Measurements from ENCODE around the gene IQCB1.

IQCB1 gene

GRCh38 chr3:121758727-121759450 is 76.0 kb downstream of the IQCB1 start:
- Histone ChIP-seq H3F3A (ENCODE audit: insufficient read depth) (no peaks in the 10 kb centered on the region), H3K4me2 (ENCODE audit: low read depth, low read length, poor library complexity, severe bottlenecking) (no peak overlapping the region), H3K4me3 (ENCODE audit: insufficient read depth, low read length, poor library complexity, severe bottlenecking) (no peak overlapping the region), H3K9ac (ENCODE audit: low read length) (no peak overlapping the region), H2AFZ (ENCODE audit: low read depth, low read length, severe bottlenecking) (no peak overlapping the region), H3K79me2 (ENCODE audit: insufficient read depth, low read length) (no peaks in the 10 kb centered on the region), H4K20me1 (ENCODE audit: low read depth, low read length) (no peaks in the 10 kb centered on the region), H3K9me2 (replicated peaks; ENCODE audit: insufficient read depth, low read length) (no peaks in the 10 kb centered on the region), H3K9me3 (ENCODE audit: insufficient read depth, low read length) (no peaks in the 10 kb centered on the region), H3K27me3 (ENCODE audit: low read length) (no peaks in the 10 kb centered on the region), H3K27ac (ENCODE audit: low read depth, low read length) (no peak overlapping the region), H3K36me3 (ENCODE audit: low read length) (no peaks in the 10 kb centered on the region)
- TF ChIP-seq EZH2phosphoT487 (conservative IDR thresholded peaks at IDR 0.05; ENCODE audit: low read length) (no peak), CTCF (IDR thresholded peaks at IDR 0.05; ENCODE audit: insufficient read depth, low read length, poor library complexity, severe bottlenecking) (no peak)

GRCh38 chr3:121757812-121758545 is 76.9 kb downstream of the IQCB1 start:
- Histone ChIP-seq H3F3A (ENCODE audit: insufficient read depth) (no peaks in the 10 kb centered on the region), H3K36me3 (ENCODE audit: low read length) (no peaks in the 10 kb centered on the region), H4K20me1 (ENCODE audit: low read depth, low read length) (no peaks in the 10 kb centered on the region), H3K27ac (ENCODE audit: low read depth, low read length) (no peak overlapping the region), H3K27me3 (ENCODE audit: low read length) (no peaks in the 10 kb centered on the region), H3K4me3 (ENCODE audit: insufficient read depth, low read length, poor library complexity, severe bottlenecking) (no peak overlapping the region), H2AFZ (ENCODE audit: low read depth, low read length, severe bottlenecking) (no peak overlapping the region), H3K9me2 (replicated peaks; ENCODE audit: insufficient read depth, low read length) (no peaks in the 10 kb centered on the region), H3K4me2 (ENCODE audit: low read depth, low read length, poor library complexity, severe bottlenecking) (no peak overlapping the region), H3K9me3 (ENCODE audit: insufficient read depth, low read length) (no peaks in the 10 kb centered on the region), H3K79me2 (ENCODE audit: insufficient read depth, low read length) (no peaks in the 10 kb centered on the region), H3K9ac (ENCODE audit: low read length) (no peak overlapping the region)
- no peak for TF ChIP-seq CTCF (IDR thresholded peaks at IDR 0.05; ENCODE audit: insufficient read depth, low read length, poor library complexity, severe bottlenecking)
- no peak for TF ChIP-seq EZH2phosphoT487 (conservative IDR thresholded peaks at IDR 0.05; ENCODE audit: low read length)

GRCh38 chr3:121757087-121757811 is 77.6 kb downstream of the IQCB1 start:
- no peak overlapping the region for H2AFZ ChIP-seq (ENCODE audit: low read depth, low read length, severe bottlenecking)
- H3K4me3 ChIP-seq (ENCODE audit: insufficient read depth, low read length, poor library complexity, severe bottlenecking) = no peak overlapping the region
- H4K20me1 ChIP-seq (ENCODE audit: low read depth, low read length) = no peaks in the 10 kb centered on the region
- no peaks in the 10 kb centered on the region for H3K9me3 ChIP-seq (ENCODE audit: insufficient read depth, low read length)
- H3K79me2 ChIP-seq (ENCODE audit: insufficient read depth, low read length) = no peaks in the 10 kb centered on the region
- H3F3A ChIP-seq (ENCODE audit: insufficient read depth) = no peaks in the 10 kb centered on the region
- TF ChIP-seq CTCF (IDR thresholded peaks at IDR 0.05; ENCODE audit: insufficient read depth, low read length, poor library complexity, severe bottlenecking) = no peak
- no peak for TF ChIP-seq EZH2phosphoT487 (conservative IDR thresholded peaks at IDR 0.05; ENCODE audit: low read length)
- H3K27me3 ChIP-seq (ENCODE audit: low read length) = no peaks in the 10 kb centered on the region
- H3K27ac ChIP-seq (ENCODE audit: low read depth, low read length) = no peak overlapping the region
- no peak overlapping the region for H3K4me2 ChIP-seq (ENCODE audit: low read depth, low read length, poor library complexity, severe bottlenecking)
- H3K36me3 ChIP-seq (ENCODE audit: low read length) = no peaks in the 10 kb centered on the region
- no peaks in the 10 kb centered on the region for H3K9me2 ChIP-seq (replicated peaks; ENCODE audit: insufficient read depth, low read length)
- H3K9ac ChIP-seq (ENCODE audit: low read length) = no peak overlapping the region
